HG02623 (cell line): ENCODE measurements around the gene MAGEA11.
"Not testable (repeated sequence)": the region's sequence is repeated elsewhere in the genome, so short reads cannot be mapped to it uniquely, and the experiment has no call there.

Experiments
- ATAC-seq: cut with Tn5 transposase; IDR thresholded peaks from one replicate; pipeline ENCODE4 v1.9.1; 2021; ENCODE audit warnings: moderate library complexity; ENCODE audit not compliant: unreplicated experiment

MAGEA11 gene

GRCh38 chrX:149717803-149718202, 5.9 kb downstream of the MAGEA11 start:
- no peak for ATAC-seq

GRCh38 chrX:149718757-149719156, 6.9 kb downstream of the MAGEA11 start:
- no peak for ATAC-seq

DNA sequence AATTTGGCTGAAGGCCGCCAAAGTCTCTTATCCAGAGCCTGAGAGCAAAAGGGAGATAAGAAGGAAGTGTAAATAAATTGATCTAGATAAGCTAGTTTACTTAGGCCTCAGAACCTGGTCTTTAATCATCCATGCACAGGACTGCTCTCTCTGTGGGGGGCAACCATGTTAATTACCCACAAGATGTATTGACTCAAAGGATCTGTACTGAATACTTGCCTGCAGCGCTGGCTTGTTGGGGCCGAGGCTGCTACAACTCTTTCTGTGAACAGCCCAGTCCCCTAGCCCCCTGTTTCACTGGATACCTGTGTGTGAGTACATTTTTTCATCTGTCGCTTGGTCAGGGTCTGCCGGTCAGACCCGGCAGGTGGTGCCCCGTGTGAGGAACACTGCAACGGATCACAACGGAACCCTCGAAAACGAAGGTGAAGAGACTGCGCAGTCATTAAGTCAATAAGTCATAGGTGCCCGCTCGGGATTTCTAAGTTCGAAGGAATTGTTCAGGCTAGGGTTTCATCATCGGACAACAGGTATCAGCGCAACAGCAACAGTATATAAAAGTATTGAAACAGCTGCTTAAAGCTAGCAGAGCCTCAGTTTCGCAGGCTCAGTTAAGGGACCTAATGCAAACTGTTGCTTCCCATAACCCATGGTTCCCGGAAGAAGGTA, 8.3 kb downstream of the MAGEA11 start:
- no peak for ATAC-seq

- not testable (repeated sequence) for ATAC-seq
Measured at GRCh38 chrX:149721241-149721640, 9.4 kb downstream of the MAGEA11 start.

DNA sequence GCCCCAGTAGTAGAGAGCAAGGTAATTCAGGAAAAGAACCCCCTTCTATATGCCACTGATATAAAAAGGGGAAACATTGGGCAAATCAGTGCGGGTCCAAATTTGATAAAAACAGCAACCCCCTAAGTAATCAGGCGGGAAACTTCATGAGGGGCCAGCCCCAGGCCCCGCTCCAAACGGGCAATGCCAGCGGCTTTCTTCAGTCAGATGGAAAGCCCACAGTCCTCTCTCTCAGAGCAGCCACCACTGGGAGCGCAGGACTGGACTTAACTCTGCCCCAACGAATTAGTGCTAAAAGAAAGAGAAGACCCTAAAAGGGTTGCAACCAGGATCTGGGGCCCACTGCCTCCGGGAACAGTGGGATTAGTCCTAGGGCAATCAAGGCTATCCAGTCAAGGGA, 9.9 kb downstream of the MAGEA11 start:
- ATAC-seq, result no peak

DNA sequence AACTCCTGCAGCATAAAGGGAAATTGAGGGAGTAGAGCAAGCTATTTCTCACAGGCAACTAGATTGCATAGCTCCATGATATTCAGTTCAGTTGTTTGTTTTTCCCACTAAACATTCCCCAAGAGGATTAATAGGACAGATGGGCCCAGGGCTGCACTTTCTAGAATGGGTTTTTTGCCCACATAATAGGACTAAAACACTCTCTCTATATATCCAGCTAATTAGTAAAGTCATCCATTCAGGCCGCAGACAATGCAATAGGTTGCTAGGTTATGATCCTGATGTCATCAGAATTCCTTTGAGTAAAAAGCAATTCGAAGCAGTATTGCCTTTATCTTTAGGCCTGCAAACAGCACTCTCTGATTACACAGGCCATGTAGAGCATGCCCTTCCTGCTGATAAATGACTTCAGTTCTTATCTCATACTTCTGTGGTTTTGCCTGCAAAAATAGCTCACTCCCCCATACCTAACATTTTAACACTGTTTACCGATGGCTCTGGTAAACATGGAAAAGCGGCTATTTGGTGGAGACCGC, 11.8 kb downstream of the MAGEA11 start:
- ATAC-seq, result not testable (repeated sequence)

DNA sequence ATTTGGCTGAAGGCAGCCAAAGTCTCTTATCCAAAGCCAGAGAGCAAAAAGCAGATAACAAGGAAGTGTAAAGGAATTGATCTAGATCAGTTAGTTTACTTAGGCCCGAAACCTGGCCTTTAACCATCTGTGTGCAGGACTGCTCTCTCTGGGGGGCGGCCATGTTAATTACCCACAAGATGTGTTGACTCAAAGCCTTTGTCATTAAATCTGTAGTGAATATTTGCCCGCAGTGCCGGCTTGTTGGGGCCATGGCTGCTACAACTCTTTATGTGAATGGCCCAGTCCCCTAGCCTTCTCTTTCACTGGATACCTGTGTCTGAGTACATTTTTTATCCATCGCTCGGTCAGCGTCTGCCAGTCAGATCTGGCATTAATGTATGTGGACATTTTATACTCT, 15.4 kb downstream of the MAGEA11 start:
- not testable (repeated sequence) for ATAC-seq

DNA sequence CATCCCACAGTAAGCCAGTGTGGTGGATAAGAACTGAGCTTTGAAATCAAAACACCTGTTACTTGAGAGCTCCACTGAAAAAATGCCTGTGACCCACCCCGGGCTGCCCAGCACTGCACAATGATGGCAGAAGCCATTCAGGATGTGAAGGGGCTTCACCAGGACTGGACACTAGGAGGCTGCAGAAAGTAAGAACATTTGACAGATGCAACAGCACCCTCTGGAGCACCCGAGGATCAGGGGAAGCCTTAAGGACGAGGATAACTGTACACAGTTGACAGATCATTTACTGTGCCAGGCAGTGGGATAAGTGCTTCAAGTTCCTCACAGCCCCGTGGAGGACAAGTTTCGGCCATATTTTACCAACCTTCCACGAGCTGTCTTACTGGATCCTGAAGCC, 30.4 kb downstream of the MAGEA11 start:
- ATAC-seq, result not testable (repeated sequence)

- ATAC-seq, result not testable (repeated sequence)
Measured at GRCh38 chrX:149746390-149747007, 34.6 kb downstream of the MAGEA11 start.

DNA sequence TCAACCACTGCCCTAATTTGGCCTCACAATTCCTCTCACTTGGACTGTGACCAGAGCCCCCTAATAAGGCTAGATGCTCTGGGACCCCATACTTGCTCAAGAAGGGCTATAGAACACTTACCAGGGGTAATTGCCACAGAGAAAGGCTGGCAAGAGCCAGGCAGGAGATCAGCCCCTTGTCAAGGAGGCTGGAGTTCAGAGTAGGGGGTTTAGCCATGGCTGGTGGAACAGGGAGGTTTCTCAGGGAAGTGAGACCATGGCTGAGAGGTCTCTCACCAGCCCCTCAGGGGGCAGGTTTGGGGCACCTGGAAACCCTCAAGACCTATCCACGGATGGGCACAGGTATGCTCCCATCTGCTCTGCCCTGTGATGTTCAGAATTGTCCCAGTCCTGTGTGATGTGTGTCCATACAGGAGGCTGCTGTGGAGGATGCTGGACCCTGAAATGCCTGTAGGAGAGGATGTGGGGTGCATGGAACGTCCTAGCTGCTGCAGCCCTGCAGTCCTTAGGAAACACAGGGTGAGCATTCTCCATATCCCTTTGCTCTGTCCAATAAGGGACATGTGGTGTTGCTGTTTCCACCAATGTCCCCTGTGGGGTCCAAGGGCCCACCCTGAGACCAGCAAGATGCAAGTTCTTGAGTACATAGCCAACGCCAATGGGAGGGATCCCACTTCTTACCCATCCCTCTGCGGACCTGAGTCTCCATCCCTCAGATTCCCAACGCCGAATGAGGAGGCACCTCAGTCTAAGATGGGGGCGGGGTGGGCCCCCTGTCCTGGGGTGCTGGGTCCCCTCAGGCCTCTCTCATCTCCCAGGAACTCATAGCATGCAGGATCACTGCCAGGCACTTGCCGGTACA, 45.6 kb downstream of the MAGEA11 start:
- no peak for ATAC-seq

GRCh38 chrX:149758068-149758714, 46.3 kb downstream of the MAGEA11 start:
- ATAC-seq, result no peak

DNA sequence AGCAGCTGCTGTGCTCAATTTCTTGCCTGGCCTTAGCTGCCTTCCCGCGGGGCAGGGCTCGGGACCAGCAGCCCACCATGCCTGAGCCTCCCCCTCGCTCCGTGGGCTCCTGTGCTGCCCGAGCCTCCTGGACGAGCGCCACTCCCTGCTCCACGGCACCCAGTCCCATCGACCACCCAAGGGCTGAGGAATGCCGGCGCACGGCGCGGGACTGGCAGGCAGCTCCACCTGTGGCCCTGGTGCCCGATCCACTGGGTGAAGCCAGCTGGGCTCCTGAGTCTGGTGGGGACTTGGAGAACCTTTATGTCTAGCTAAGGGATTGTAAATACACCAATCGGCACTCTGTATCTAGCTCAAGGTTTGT, 46.8 kb downstream of the MAGEA11 start:
- not testable (repeated sequence) for ATAC-seq

- ATAC-seq, result no peak
Measured at GRCh38 chrX:149759824-149760223, 48.0 kb downstream of the MAGEA11 start.

DNA sequence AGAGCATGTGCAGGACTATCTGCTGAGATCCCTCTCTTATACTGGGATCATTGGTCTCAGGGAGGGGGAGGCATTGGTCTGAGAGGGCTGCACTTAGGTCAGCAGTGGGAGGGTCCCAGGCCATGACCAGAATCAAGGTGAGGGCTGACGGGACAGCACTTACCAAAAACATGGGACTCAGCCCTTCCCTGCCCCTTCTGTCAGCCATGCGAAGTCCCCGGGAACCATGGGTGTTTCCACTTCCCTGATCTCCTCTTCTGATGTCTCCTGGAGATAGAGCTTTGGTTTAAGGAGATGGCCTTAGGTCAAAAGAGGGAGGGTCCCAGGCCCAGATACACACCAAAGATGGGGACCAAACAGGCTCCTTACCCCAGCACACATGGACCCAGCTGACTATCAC, 49.1 kb downstream of the MAGEA11 start:
- no peak for ATAC-seq

GRCh38 chrX:149761858-149762674, 50.2 kb downstream of the MAGEA11 start:
- not testable (repeated sequence) for ATAC-seq

GRCh38 chrX:149762696-149763614, 51.1 kb downstream of the MAGEA11 start:
- no peak for ATAC-seq
